ENCODE results near the gene FKBP8.

FKBP8 gene

GRCh38 chr19:18519962-18520847 is 23.2 kb downstream of the FKBP8 start:
- peak; percentile 70 for TF ChIP-seq CTCF (conservative IDR thresholded peaks at IDR 0.05; ENCODE audit: low read depth, low read length)
- no peak for DNase-seq (ENCODE audit: low read depth)
- peak overlapping the region; percentile 85 for H3K4me3 ChIP-seq (ENCODE audit: low read length)

GRCh38 chr19:18518639-18519038 is 24.7 kb downstream of the FKBP8 start:
- no peak for DNase-seq (ENCODE audit: low read depth)
- H3K4me3 ChIP-seq (ENCODE audit: low read length), result no peak overlapping the region
- TF ChIP-seq CTCF (conservative IDR thresholded peaks at IDR 0.05; ENCODE audit: low read depth, low read length), result no peak

- no peak overlapping the region for H3K4me3 ChIP-seq (ENCODE audit: low read length)
- TF ChIP-seq CTCF (conservative IDR thresholded peaks at IDR 0.05; ENCODE audit: low read depth, low read length), result no peak
- no peak for DNase-seq (ENCODE audit: low read depth)
These were observed 25.8 kb downstream of the FKBP8 start for GRCh38 chr19:18517606-18518005.

- no peak for DNase-seq (ENCODE audit: low read depth)
- no peak for TF ChIP-seq CTCF (conservative IDR thresholded peaks at IDR 0.05; ENCODE audit: low read depth, low read length)
- H3K4me3 ChIP-seq (ENCODE audit: low read length), result no peak overlapping the region
These were observed 27.4 kb downstream of the FKBP8 start for GRCh38 chr19:18515959-18516358.

GRCh38 chr19:18514800-18515682 is 28.3 kb downstream of the FKBP8 start:
- peak; percentile 34 for DNase-seq (ENCODE audit: low read depth)
- TF ChIP-seq CTCF (conservative IDR thresholded peaks at IDR 0.05; ENCODE audit: low read depth, low read length), result no peak
- H3K4me3 ChIP-seq (ENCODE audit: low read length), result no peak overlapping the region

GRCh38 chr19:18513868-18514267 is 29.5 kb downstream of the FKBP8 start:
- no peak for TF ChIP-seq CTCF (conservative IDR thresholded peaks at IDR 0.05; ENCODE audit: low read depth, low read length)
- no peak overlapping the region for H3K4me3 ChIP-seq (ENCODE audit: low read length)
- no peak for DNase-seq (ENCODE audit: low read depth)
